Parathyroid adenoma (tissue), 2 donors: ENCODE measurements around the gene TM4SF4.

Source experiments
- H2AFZ ChIP-seq: fragments of 300-600 bp; sonication (generic); one replicate; pipeline ENCODE4 v1.7.0; 2017; ENCODE audit warnings: antibody characterized with exemption, mild to moderate bottlenecking
- H3K27ac ChIP-seq: fragments of 300-600 bp; sonication (generic); one replicate; pipeline ENCODE4 v1.7.0; 2017
- H3K27me3 ChIP-seq: fragments of 300-600 bp; sonication (generic); one replicate; pipeline ENCODE4 v1.7.0; 2017; ENCODE audit warnings: low read length; ENCODE audit not compliant: control insufficient read depth, insufficient read depth
- H3K36me3 ChIP-seq: fragments of 300-600 bp; sonication (generic); one replicate; pipeline ENCODE4 v1.7.0; 2017; ENCODE audit warnings: low read length; ENCODE audit not compliant: control insufficient read depth, insufficient read depth
- H3K4me1 ChIP-seq: fragments of 300-600 bp; sonication (generic); one replicate; pipeline ENCODE4 v1.7.0; 2017; ENCODE audit warnings: control low read depth
- H3K4me2 ChIP-seq: fragments of 300-600 bp; sonication (generic); one replicate; pipeline ENCODE4 v1.7.0; 2017; ENCODE audit warnings: low read length
- H3K4me3 ChIP-seq: fragments of 300-600 bp; sonication (generic); one replicate; pipeline ENCODE4 v1.7.0; 2017; ENCODE audit warnings: low read depth, low read length
- H3K79me2 ChIP-seq: fragments of 300-600 bp; sonication (generic); one replicate; pipeline ENCODE4 v1.7.0; 2017; ENCODE audit warnings: control low read depth
- H3K9ac ChIP-seq: fragments of 300-600 bp; sonication (generic); one replicate; pipeline ENCODE4 v1.7.0; 2017; ENCODE audit warnings: mild to moderate bottlenecking
- H3K9me3 ChIP-seq: fragments of 300-600 bp; sonication (generic); one replicate; pipeline ENCODE4 v1.7.0; 2017; ENCODE audit warnings: low read length; ENCODE audit not compliant: control insufficient read depth
- TF ChIP-seq, protein P1 (sequence below): fragments of 300-600 bp; sonication (generic); IDR thresholded peaks from one replicate; pipeline ENCODE4 v1.7.0; 2017; ENCODE audit warnings: antibody characterized with exemption, mild to moderate bottlenecking
- donor health status: primary hyperparathyroidism.

TM4SF4 gene

DNA sequence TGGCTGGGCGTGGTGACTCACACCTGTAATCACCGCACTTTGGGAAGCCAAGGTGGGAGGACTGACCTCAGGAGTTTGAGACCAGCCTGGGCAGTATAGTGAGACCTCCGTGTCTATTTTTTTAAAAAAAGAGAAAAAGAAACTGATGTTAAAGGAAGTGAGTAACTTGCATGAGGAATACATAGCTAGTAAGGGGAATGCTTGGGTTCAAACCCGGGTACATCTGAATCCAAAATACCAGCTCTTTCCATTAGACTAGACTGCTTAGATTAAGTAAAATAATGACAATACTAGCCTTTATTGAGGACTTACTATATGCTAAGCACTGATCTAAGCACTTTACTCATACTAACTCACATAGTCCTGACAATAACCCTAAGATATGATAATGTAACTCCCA is 22.4 kb downstream of the TM4SF4 start:
- Histone ChIP-seq H3K27me3 (no peaks in the 10 kb centered on the region), H2AFZ (no peak overlapping the region), H3K4me1 (no peaks in the 10 kb centered on the region), H3K27ac (no peak overlapping the region), H3K9me3 (no peaks in the 10 kb centered on the region), H3K4me2 (no peak overlapping the region), H3K9ac (no peak overlapping the region), H3K79me2 (no peaks in the 10 kb centered on the region), H3K36me3 (no peaks in the 10 kb centered on the region), H3K4me3 (no peak overlapping the region)
- TF ChIP-seq, protein P1, sequence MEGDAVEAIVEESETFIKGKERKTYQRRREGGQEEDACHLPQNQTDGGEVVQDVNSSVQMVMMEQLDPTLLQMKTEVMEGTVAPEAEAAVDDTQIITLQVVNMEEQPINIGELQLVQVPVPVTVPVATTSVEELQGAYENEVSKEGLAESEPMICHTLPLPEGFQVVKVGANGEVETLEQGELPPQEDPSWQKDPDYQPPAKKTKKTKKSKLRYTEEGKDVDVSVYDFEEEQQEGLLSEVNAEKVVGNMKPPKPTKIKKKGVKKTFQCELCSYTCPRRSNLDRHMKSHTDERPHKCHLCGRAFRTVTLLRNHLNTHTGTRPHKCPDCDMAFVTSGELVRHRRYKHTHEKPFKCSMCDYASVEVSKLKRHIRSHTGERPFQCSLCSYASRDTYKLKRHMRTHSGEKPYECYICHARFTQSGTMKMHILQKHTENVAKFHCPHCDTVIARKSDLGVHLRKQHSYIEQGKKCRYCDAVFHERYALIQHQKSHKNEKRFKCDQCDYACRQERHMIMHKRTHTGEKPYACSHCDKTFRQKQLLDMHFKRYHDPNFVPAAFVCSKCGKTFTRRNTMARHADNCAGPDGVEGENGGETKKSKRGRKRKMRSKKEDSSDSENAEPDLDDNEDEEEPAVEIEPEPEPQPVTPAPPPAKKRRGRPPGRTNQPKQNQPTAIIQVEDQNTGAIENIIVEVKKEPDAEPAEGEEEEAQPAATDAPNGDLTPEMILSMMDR: no peak

DNA sequence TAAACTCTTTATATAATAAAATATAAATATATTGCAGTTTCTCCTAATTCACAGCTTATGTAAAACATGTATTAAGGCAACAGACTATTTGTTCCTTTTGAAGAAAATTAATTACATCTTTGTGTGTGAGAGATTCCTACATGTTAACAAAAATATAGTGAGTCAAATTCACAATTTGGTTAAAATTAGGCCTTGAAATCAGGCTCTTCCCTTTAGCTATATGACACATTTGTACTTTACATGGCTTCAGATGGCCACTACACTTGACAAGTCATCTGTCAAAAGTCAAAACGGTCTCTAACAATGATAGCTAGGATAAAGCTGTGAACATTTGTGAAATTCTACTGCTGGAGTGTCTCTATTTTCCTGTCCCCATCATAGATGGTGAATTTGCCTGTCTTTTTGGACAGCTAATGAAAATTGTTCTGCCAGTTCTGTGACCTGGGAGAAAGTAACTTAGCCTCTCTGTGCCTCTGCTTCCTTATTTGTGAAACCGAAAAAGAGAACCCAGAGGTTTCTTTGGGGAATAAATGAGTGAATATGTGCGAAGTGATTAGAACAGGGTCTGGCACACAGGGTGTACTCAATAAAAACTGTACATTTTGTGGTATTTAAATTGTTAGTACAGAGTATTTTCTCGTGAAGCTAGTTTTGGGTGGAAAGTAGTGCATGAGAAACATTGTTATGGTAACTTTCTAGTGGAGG is 23.6 kb downstream of the TM4SF4 start:
- Histone ChIP-seq H2AFZ (no peak overlapping the region), H3K36me3 (no peaks in the 10 kb centered on the region), H3K79me2 (no peaks in the 10 kb centered on the region), H3K27ac (no peak overlapping the region), H3K4me2 (no peak overlapping the region), H3K9ac (no peak overlapping the region), H3K4me1 (no peaks in the 10 kb centered on the region), H3K27me3 (no peaks in the 10 kb centered on the region), H3K4me3 (no peak overlapping the region), H3K9me3 (no peaks in the 10 kb centered on the region)
- TF ChIP-seq, protein P1: no peak

DNA sequence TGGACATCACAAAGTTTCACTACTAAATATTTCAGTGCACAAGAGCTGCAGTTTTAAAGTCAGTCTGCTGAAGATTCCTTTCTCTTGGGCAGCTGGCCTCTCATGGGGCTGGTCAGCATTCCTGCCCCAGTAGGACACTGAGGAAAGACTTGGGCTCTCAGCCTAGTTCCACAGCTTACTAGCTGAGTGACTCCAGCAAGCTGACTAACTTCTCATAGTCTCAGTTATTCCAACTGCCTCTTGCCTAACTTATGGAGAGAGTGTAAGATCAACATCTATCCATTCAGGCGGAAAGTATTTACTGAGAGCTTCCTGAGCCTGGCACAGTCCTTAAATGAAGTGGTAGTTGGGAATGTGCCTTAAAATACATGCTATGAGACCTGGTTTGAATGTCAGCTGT is 27.0 kb downstream of the TM4SF4 start:
- Histone ChIP-seq H3K4me1 (no peaks in the 10 kb centered on the region), H3K4me3 (no peak overlapping the region), H3K27ac (no peak overlapping the region), H3K9ac (no peak overlapping the region), H3K79me2 (no peaks in the 10 kb centered on the region), H3K27me3 (no peaks in the 10 kb centered on the region), H3K36me3 (no peaks in the 10 kb centered on the region), H2AFZ (no peak overlapping the region), H3K9me3 (no peaks in the 10 kb centered on the region), H3K4me2 (no peak overlapping the region)
- TF ChIP-seq, protein P1: no peak

DNA sequence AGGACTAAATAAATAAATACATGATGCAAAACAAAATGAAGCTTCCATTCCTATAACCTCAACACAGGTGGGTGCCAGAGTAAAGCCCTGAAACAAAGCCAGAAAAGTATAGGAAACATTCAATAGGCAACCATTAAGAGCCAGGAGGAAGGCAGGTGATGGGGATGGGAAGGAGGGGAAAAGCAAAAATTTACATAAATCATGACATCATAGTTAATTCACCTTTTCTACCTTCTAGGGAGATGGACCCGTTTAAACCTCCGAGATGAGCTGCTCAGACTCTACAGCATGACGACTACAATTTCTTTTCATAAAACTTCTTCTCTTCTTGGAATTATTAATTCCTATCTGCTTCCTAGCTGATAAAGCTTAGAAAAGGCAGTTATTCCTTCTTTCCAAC is 27.9 kb downstream of the TM4SF4 start:
- H2AFZ ChIP-seq: no peak overlapping the region
- no peaks in the 10 kb centered on the region for H3K27me3 ChIP-seq
- H3K4me3 ChIP-seq: no peak overlapping the region
- H3K9ac ChIP-seq: no peak overlapping the region
- no peaks in the 10 kb centered on the region for H3K79me2 ChIP-seq
- no peak overlapping the region for H3K27ac ChIP-seq
- H3K9me3 ChIP-seq: no peaks in the 10 kb centered on the region
- H3K4me1 ChIP-seq: no peaks in the 10 kb centered on the region
- no peaks in the 10 kb centered on the region for H3K36me3 ChIP-seq
- TF ChIP-seq, protein P1: no peak
- no peak overlapping the region for H3K4me2 ChIP-seq

DNA sequence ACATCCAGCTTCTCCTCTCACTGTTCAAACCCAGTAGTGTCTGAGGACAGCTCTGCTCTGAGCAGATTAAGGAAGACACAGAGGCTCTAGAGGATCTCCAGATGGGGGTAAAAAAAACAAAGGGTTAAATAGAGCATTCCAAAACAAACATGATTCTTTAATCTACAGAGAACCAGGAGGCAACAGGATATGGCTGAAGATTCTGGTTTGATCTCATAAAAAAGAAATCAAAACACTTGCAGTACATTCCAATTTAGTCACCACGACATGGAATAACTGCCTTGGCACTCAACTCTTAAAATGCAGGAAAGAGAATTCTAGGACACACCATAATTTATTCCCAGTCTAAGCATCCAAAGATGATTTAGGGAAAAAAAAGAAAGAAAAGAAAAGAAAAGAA is 32.0 kb downstream of the TM4SF4 start:
- Histone ChIP-seq H3K27ac (no peak overlapping the region), H2AFZ (no peak overlapping the region), H3K4me2 (no peak overlapping the region), H3K4me3 (no peak overlapping the region), H3K4me1 (no peaks in the 10 kb centered on the region), H3K9ac (no peak overlapping the region), H3K9me3 (no peaks in the 10 kb centered on the region), H3K27me3 (no peaks in the 10 kb centered on the region), H3K79me2 (no peaks in the 10 kb centered on the region), H3K36me3 (no peaks in the 10 kb centered on the region)
- TF ChIP-seq, protein P1: no peak
